Daoy (cell line): Measurements from ENCODE around the gene CYBA. TPM values are rescaled to one million over a fixed set of nuclear protein-coding genes. Genes with fewer than 3 reads are reported as not detected.

ENCODE experiments used
- DNase-seq: peaks from one replicate; pipeline ENCODE4 v3.0.0-alpha.2; 2015; ENCODE audit warnings: low read depth
- total RNA-seq: library from RNA; depleted of rRNA; stranded (reverse); fragments of >200 nt; shearing (Covaris generic); gene quantifications from 2 replicates; pipeline ENCODE4 v1.2.3, GENCODE V29; 2014

Gene CYBA
- total RNA-seq, 1 experiment from 2014 or later, result 259 TPM

DNA sequence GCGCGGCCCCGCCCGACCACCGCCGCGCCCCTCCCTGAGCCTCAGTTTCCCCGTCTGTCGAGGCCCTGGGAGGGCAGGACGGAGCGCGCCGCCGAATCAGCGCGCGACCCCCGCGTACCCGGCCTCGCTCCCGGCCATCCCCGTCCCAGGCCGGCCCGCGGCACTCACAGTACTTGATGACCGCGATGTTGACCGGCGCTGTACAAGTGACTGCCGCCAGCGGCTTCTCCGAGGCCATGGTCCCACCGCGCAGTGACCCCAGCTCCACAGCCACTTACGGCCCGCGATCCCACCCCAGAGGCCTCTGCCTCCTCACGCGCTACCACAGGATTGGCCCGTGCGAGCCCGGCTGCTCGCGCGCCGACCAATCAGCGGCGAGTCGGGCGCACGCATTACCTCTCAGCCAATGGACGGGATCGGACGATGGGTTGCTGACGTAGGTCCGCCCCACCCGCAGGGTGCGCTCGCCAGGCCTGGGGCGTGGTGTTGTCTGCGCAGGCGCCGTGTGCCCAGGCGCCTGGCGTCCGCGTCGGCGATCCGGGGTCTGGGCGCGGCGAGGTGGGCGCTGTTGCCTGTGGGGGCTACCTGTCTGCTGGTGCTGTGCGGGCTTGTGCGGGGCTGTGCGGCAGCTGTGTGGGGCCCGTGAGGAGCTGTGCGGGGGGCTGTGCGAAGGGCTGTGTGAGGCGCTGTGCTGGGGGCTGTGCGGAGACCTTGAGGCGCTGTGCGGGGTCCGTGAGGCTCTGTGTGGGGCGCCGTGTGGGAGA lies 12.2 kb upstream of the CYBA start, which contains the start of gene MVD:
Gene MVD, minus strand, starts transcription at position 249 of the 764 bp plus-strand sequence. Its CDS starts 11 bp downstream, at position 238.
- peak; percentile 99 for DNase-seq

DNA sequence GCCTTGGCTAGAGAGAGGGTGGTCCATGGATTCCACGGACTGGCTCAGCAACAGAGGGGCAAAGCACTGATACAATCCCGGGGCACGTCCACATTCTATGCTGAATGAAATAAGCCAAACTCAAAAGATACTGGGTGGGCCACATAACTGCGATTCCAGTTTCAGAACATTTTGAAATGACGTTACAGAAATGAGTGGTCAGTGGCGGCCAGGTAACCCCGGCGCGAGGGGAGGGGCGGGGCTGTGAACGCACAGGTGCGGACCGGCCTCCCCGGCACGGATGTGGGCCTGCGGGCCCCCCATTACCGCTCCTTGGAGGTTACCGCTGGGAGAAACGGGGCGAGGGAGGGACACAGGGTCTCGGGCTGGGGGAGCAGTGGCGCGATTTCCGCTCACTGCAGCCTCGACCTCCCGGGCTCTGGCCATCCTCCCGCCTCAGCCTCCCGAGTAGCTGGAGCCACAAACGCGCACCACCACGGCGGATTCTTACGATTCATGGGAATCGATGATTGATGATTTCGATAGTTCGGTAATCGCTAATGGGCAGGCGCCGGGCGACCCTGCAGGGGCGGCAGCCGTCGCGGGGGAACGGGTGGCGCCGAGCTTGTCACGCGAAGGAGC lies 11.5 kb upstream of the CYBA start:
- DNase-seq, result no peak

DNA sequence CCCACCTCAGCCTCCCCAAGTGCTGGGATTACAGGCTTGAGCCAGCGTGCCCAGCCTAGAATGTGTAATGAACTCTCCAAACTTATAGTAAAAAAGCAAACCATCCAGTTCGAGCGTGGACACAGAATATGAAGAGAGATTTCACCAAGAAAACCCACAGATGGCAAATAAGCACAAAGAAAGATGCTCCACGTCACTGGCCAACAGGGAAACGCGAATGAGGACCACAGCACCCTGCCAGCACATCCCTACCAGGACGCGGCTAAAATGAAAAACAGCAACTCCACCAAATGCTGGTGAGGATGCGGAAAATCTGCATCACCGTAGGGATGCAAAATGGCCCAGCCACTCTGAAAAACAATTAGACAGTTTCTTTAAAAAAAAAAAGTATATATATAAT lies 10.6 kb upstream of the CYBA start:
- no peak for DNase-seq

DNA sequence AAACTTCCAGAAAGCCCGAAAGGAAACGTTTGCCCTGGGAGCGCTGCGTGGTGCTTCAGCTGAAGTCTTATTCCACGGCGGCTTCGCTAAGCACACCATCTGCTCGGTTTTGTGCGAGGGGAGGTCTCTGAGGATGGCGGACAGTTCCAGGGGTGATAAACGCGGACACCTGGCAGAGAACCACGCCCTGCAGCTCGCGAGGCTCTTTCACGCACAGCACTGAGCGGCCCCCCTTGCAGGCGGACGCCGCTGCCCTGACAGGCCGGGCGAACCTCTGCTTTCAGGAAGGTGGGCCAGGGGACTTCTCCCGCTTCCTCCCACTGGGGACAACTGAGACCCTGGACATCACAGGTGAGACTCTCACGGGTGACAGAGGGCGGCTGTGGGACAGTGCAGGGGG lies 8.3 kb upstream of the CYBA start:
- DNase-seq, result no peak

DNA sequence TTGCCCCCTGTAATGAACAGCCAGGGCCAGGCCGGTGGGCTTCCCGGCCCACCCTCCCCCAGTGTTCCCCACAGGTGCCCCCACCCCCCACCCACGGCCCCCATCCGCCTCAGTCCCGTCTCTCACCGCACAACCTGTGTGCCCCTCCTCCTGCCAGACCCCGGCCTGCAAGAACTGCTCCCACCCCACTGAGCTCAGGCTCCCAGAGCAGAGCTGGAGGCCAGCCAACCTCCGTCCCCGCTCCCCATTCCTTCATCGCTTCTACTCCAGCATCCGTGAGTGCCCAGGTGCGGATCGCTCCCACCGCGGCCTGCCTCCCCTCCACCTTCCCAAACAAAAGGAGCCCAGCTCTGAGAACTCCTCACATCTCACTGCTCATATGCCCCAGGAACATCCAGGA lies 7.9 kb upstream of the CYBA start:
- DNase-seq, result no peak

DNA sequence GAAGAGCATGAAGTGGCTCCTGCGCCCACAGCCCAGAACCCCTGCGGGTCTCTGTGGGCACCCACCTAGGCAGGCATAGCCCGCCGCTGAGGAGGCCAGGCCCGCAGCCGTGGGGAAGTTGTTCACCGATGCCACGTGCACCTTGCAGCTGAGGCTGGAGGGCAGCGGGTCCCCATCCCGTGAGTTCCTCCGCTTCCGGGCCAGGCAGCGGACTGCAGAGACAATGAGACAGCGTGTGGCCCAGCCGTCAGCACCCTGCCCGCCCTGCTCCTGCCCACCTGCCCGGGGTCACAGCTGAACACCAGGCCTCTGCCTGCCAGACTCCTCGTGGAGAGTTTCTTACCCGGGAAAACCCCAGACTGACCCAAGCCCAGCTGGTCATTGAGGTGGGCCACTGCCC lies 6.5 kb upstream of the CYBA start:
- no peak for DNase-seq

DNA sequence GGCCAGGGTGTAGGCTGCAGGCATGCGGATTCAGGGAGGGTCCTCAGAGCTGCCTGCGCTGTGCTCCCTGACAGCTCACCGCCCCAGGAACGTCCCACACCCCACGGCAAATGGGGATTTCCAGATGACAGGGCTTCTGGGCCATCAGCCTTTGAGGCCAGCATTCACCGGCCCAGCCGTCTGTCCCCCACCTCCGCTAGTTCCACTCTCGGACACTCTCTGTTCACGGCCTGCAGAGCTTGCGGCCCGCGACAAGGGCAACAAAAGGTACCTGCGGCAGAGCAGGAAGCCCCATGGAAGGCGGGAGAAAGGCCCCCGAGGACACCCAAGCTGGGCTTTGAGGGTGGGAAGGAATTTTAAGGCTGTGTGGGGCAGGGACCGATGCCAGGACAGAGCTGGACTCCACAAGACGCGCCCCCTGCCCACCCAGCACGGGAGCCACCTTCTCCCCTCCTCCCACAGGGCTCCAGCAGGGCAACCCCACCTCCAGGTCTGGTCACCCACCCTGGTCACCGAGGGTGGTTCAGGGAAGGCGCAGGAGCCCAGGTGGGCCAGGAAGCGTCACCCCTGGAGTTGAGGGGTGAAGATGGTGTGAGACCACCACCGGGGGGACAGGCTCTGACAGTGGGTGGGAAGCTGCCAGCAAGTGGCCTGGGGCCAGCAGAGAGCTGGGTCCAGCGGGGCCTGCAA lies 5.6 kb upstream of the CYBA start:
- DNase-seq, result no peak

DNA sequence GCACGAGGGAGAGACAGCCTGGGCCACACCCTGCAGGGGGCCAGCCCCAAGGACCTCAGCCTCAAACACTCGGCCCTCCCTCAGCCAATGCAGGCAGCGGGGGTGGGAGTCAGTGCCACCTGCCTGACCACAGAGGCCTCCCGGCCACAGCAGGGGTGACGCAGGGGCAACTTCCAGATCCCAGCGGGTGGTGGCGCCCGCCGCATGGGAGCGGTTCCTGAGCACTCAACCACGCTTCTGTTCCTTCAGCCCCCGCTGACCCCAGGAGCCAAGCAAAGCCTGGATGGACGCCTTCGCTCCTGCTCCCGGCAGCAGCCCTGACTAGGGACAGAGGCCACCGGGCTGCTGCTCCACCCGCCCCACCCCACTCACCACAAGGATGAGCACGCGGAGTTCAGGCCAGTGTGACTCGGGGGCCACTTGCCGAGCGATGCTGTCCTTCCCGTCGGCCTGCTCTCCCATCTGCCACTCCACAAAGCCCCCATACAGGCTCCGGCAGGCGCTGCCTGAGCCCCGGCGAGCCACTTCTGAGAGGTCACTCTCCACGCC lies 5.0 kb upstream of the CYBA start:
- DNase-seq, result no peak

DNA sequence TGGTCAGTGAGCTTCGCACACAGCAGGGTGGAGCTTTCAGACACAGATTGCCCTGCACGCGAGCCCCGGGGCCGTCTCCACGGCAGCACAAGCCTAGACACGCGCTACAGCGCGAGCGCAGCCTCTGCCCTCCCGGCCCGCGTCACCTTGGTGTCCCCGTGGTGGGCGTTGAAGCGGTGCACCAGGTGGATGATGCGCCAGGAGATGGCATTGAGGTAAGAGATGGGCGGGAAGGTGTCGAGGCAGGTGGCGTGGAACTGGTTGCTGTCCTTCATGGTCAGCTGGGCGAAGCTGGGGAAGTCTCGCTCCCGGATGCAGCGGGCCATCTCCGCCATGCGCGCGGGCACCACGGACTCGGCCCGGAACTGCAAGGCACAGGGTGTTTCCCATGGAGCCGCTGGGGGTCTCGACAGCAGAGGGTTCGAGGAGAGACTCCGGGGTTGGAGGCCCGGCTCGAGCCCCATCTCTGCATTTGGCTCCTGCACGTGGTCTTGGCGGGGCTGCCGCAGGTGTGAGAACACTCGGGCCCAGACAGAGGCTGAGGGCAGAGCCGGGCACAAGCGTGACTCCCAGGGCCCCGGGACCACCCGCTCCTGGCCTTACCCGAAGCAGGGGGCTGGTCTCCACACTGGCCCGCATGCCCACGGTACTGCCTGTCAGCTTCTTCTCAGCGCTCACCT lies 4.3 kb upstream of the CYBA start:
- DNase-seq, result no peak

DNA sequence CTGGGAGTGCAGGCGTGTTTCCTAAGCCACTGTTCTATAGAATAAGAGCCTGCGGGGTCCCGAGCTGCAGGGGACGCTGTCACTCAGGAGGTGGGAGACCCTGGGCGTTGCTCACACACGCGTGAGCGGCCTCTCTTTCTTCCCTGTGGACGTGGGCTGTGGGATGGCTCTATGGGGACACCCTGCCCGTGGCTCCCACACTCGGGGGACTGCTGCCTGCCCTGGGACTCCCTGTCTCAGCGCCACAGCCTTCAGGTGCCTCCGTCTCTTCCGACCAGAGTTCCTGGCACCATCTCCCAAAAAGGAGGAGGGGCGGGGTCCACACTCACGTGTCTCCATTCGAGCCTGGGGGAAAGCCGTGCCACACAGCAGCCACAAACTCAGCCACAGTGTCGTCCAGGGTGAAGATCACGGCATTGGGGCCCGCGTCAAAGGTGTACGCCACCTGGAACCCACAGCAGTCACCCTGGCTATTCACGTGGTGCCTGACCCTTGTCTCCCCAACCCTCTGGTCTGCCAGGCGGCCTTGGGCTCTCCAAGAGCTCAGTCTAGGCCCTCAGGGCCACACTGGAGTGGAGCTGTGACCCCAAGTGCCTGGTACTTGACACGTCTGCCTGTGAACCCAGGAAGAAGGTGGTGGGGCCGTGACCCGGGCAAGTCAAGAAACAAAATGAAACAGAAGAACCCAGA lies 3.7 kb upstream of the CYBA start:
- DNase-seq, result no peak

DNA sequence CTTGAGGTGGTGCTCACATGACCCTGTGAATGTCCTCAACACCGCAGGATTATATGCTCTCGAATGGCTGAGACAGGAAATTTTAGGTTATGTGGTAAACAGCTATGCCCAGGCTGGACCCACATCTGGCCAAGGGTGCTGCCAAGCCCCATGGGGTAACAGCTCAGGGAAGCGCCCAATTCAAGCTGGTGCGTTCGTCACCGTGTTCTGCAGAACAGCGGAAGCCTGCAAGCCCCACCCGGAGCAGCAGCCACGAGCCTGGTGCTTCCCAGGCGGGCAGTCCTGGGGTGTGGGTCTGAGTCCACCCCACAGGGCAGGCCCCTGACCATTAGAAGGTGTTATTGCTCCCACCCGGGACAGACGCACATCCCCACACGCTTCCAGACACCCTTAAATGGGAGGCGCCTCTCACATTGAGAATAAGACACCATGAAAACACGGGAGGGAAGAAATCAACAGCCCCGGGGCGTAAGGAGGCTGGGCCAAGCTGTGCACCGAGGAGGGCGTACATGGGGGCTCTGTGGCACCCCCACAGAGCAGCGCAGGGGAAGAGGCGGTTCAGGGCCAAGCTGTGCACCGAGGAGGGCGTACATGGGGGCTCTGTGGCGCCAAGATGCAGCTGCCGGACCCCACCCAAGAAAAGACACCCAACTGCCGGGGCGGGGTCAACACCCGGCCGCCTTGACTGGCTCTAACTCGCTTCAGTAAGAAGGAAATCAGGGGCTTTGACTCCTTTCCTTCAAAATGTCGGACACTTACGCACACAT lies 2.9 kb upstream of the CYBA start:
- no peak for DNase-seq

DNA sequence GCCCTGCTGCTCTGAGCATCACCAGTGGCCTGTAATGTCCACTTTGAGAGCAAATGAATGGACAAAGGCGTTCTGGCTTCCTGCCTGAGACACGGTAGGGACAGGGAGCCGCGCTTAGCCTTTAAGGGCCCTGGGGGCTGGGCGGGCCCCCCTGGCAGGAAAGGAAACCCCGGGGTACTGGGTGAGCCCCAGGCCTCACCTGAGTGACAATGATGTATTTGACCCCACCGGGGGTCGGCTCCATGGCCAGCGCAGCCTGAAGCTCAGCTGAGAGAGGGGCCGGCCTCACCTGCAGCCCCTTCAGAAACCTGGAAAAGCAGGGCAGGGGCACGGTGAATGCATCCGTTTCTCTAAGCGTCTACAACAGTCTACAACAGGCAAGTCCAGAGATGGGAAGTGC lies 2.2 kb upstream of the CYBA start:
- no peak for DNase-seq

DNA sequence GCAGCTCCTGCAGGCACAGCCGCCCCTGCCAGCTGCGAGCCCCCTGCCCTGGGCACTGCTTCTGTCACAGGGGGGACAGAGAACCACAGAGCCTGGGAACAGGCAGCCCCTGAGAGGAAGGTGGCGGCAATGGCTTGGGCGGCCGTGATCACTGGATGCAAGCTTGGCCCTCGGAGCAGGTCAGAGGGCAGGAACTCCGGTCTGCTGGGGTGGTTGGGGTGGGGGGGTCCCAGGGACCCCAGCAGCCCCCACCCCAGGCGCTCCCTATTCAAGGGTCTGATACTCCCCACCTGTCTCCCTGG lies 1.9 kb upstream of the CYBA start:
- DNase-seq, result no peak

DNA sequence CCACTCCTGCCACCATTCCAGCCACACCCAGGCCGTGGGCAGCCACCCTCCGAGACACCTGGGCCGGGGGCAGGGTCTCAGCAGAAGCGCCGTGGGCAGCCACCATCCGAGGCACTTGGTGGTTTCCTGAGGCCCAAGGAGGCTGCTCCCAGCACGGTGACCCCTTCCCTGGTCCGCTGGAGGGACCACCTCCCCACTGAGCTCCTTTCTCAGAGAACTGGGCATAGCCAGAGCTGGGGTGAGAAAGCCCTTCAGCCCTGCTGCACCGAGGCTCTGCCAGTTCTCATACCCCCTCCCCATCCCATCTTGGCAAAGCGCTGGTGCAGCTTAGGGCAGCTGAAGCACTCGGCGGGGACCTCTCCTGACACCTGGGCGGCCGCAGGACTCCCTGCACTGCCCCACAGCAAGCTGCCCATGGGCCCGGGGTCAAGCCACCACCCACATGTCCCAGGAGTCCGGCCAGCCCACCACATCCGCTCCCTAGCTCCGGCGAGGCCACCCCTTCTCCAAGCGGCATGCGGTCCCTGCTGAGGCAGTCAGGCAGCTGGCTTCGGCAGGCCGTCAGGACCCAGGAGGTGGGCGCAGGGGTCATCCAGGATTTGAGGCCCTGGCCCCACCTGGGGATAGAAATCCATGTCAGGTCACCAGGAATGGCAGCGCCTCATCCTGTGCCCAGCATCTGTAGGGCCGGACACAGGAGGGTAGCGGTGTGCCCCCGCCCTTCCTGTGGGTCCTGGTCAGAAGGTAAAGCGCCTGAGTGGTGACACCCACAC lies 1.3 kb upstream of the CYBA start:
- no peak for DNase-seq

DNA sequence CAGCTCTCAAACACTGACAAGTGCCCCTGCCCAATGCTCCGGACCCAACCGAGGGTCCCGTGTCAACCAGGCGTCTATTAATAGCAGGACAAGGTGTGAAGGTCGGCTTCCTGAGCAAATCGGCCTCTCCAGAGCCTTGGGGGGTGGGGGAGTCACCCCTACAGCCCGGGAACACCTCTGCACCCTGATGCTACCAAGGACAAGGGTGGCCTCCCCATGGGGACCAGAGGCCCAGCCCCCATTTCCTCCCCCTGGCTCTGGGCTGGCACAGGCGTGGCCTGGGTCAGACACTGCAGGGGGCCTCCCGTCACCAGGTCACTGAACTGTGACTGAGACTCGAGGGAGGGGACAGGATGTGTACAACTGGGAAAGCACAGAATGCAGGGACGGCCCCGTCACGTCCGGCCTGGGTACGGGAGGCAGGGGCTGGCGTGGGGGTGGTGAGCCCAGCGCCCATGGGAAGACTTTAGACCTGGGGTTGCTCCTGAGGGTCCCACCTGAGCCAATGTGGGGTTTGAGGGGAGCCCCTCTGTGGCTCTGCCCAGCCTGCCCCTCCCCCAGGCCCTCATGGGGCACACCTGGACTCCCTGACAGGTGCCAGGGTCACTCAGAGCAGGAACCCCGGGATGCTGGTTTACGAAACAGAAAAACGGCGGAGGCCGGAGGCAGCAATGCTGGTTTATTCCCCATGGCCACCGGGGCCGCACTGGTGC lies 579 bp upstream of the CYBA start:
- DNase-seq, result peak; percentile 90

DNA sequence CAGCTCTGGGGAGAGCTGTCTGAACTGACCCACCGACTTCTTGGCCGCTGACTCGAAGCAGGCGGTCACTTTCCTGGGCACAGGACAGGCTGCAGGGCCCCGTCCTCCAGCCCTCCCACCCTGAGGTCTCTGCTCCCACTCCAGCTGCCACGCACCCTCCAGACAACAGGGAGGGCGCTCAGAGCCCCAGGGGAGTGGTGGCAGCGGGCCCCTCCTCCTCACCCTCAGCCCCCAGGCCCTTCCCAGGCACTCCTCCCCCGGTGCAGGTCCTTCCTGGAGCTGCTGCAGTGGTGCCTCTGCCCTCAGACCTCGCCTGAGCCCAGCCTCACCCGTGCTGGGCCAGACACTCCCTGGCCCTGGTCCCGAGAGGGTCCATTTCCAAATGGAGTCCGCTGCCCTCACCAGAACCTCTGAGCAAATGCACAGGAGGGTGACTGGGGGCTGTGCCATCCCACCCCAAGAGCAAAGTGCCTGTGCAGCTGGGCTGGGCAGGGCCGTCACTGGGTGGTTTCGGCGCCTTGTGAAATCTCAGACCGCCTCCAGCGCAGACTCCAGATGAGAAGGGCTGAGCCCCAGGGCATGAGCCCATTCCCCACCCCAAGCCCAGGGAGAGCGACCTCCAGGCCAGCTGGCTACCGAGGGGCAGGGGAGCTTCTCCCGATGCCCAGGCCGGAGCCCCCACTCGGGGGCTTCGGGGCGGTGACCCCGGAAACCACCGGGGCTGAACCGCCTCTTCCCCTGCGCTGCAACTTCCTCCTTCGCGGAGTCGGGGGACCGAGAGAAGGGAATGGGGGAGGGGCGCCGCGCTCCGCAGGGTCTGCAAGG lies 717 bp downstream of the CYBA start:
- DNase-seq, result no peak

DNA sequence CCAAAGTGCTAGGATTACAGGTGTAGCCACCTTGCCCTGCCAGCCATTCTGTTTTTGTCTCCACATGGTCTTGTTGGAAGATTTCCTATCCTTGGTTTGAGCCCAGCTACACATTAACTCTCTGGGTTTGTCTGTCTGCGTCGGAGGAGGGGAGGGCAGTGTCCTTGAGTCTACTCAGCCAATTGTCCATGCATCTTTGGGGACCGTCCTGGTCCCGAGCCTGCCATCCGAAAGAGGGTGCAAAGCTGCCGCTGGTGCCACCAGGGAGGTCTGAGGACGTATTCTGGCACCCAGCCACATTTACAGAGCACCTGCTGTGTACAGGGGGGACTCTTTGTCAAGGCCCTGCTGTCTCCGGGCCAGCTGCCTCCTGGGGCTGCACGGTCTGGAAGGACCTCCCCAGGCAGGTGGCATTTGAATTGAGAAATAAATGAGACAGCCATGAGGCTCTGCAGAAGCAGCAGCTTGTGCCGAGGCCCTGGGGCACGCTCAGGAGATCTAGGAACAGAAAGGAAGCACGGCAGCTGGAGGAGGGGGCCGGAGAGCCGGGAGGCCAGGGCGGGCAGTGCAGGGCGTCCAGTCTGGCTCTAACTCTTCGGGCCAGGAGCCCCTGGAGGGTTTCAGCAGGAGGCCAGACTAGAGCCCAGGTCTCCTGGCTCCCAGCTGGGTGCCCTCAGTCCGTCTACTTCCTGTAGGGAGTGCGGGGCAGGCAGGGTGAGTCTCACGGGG lies 1.5 kb downstream of the CYBA start:
- DNase-seq, result no peak
